ENCODE data around the gene LAPTM5.

Gene LAPTM5

GRCh38 chr1:30761381-30762151 lies 4.0 kb upstream of the LAPTM5 start:
- DNase-seq: peak in 1 of 10 donors; percentile 69
- intact Hi-C loops (cut with DNase I): no loop called here

- intact Hi-C loops (cut with DNase I): no loop called here
- DNase-seq: peak in 1 of 10 donors; percentile 61
Observed at GRCh38 chr1:30760596-30761324, 3.2 kb upstream of the LAPTM5 start.

GRCh38 chr1:30759718-30760281 lies 2.2 kb upstream of the LAPTM5 start:
- peak in 1 of 10 donors; percentile 45 for DNase-seq
- intact Hi-C loops (cut with DNase I): no loop called here

- DNase-seq: peak in 1 of 10 donors; percentile 8
Observed at GRCh38 chr1:30758785-30759380, 1.3 kb upstream of the LAPTM5 start.

GRCh38 chr1:30758121-30758688 lies 631 bp upstream of the LAPTM5 start:
- intact Hi-C loops (cut with DNase I): no loop called here
- DNase-seq: no peak

More at GRCh38 chr1:30758785-30759380, 1.3 kb upstream of the LAPTM5 start:
- intact Hi-C loops (cut with DNase I): no loop called here

GRCh38 chr1:30756545-30757351 lies 826 bp downstream of the LAPTM5 start:
- peak in 6 of 10 donors; percentile 32 to 90 (median 60) for DNase-seq
- intact Hi-C loops (cut with DNase I): no loop called here

- DNase-seq: peak in 1 of 10 donors; percentile 2
- intact Hi-C loops (cut with DNase I): no loop called here
Observed at GRCh38 chr1:30756206-30756544, 1.4 kb downstream of the LAPTM5 start.

- peak in 2 of 10 donors; percentile 1 to 45 for DNase-seq
Observed at GRCh38 chr1:30755746-30756145, 1.8 kb downstream of the LAPTM5 start.

GRCh38 chr1:30755334-30755733 lies 2.2 kb downstream of the LAPTM5 start:
- no peak for DNase-seq
- intact Hi-C loops (cut with DNase I): no loop called here

More at GRCh38 chr1:30755746-30756145, 1.8 kb downstream of the LAPTM5 start:
- intact Hi-C loops (cut with DNase I): no loop called here

- peak in 2 of 10 donors; percentile 19 to 71 for DNase-seq
Observed at GRCh38 chr1:30754684-30755171, 2.8 kb downstream of the LAPTM5 start.

GRCh38 chr1:30753660-30754123 lies 3.9 kb downstream of the LAPTM5 start:
- intact Hi-C loops (cut with DNase I): no loop called here
- no peak for DNase-seq

More at GRCh38 chr1:30754684-30755171, 2.8 kb downstream of the LAPTM5 start:
- intact Hi-C loops (cut with DNase I): no loop called here

GRCh38 chr1:30753118-30753517 lies 4.5 kb downstream of the LAPTM5 start:
- intact Hi-C loops (cut with DNase I): no loop called here
- no peak for DNase-seq

- peak in 1 of 10 donors; percentile 35 for DNase-seq
- intact Hi-C loops (cut with DNase I): no loop called here
Observed at GRCh38 chr1:30752651-30752908, 5.0 kb downstream of the LAPTM5 start.

- intact Hi-C loops (cut with DNase I): no loop called here
- DNase-seq: peak in 2 of 10 donors; percentile 35 to 40
Observed at GRCh38 chr1:30751830-30752650, 5.5 kb downstream of the LAPTM5 start.

- peak in 1 of 10 donors; percentile 80 for DNase-seq
- intact Hi-C loops (cut with DNase I): no loop called here
Observed at GRCh38 chr1:30750731-30751291, 6.8 kb downstream of the LAPTM5 start.

GRCh38 chr1:30749691-30750583 lies 7.6 kb downstream of the LAPTM5 start:
- DNase-seq: peak in 2 of 10 donors; percentile 0 to 69
- intact Hi-C loops (cut with DNase I): no loop called here

- intact Hi-C loops (cut with DNase I): no loop called here
- peak in 2 of 10 donors; percentile 49 to 88 for DNase-seq
Observed at GRCh38 chr1:30748699-30749401, 8.7 kb downstream of the LAPTM5 start.

Measured in posterior cingulate gyrus (tissue), 11 donors.